DMS79 treated with DMSO at 0.1 percent for 48 hours (cell line): Measurements from ENCODE around the gene ABCB9.
"Not testable (repeated sequence)": the region's sequence is repeated elsewhere in the genome, so short reads cannot be mapped to it uniquely, and the experiment has no call there.

Experiments used
- DNase-seq: peaks from one replicate; lab custom pipeline; 2025; lab: John Stamatoyannopoulos, UW

Gene ABCB9

DNA sequence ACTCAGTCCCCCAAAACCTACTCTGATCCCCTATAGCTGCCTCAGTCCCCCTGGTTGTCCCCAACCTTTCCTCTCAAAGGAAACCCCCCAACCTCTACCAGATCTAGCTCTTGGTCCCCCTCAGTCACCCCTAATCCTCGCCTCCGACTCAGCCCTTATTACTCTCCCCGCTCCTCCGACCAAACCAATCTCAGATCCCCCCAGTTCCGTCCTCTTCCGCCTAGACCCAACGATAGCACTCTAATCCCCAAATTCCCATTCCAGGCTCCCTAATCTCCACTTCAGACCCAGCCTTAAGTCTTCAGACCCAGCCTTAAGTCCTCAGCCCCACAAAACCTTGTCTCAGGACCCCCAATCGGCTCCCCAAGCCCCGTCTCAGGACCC lies 71.0 kb downstream of the ABCB9 start:
- DNase-seq: no peak

- no peak for DNase-seq
These were observed 71.8 kb downstream of the ABCB9 start for GRCh38 chr12:122894193-122895121.

- DNase-seq: peak; percentile 40
These were observed 72.8 kb downstream of the ABCB9 start for GRCh38 chr12:122893208-122894153.

GRCh38 chr12:122892724-122893123 lies 73.5 kb downstream of the ABCB9 start:
- DNase-seq: not testable (repeated sequence)

DNA sequence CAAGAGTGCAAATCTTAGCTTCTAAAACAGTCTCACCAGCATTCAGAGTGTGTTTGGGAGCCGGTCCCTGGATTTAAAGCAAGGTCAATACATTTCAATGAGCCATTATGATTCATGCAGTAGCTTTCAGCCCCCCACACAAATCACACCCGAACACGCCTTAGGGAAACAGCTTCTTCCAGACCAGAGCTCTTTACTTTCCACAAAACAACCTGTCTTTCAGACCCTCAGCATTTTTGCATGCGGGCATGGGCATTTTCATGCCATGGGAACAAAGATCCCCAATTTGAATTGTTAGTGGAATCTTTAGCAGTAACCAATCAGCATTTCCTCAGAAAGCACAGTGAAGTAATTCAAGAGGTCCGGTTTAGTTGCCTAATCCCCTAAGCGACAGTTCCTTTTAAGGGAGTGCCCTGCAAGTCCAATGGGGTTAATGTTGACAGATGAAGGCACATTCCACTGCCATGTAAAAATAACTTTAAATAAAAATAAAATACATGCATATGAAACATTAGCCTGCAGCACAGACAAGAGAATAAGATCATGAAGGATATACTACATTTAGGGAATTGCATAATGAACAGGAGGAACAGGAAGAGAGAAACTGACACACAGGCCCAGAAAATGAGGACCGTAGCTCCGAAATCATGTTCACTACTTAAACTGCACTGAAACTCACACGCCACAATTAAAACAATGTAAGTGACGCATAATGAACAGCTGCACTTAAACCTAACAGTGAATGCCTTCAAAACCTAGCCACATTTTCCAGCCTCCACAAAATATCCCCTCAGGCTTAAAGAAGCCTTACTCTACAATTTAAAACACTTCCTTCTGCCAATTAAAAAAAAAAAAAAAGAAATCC lies 74.4 kb downstream of the ABCB9 start:
- DNase-seq: no peak

- no peak for DNase-seq
These were observed 76.3 kb downstream of the ABCB9 start for GRCh38 chr12:122889761-122890520.

DNA sequence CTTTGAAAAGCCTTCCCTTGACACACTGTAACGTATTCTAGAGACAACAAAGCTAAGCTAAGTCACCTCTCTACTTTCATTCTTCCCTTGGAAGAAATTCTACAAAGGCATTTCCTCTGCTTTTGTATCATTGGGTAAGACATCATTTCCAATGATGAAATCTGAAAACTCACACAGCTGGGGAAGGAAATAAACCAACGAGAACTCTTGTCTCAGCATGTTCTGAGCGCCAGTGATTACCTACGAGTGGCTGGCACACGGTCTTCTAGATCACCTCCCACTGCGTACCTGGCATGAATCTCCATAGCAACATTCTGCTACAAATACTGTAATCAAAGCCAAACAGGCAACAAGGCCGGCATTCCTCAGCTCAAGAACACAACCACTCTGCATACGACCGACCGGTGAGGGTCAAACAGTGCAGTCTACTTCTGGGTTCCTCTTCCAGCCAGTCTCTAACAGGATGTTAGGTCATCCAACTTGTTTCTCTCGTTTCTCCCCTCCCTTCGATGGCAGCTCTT lies 78.0 kb downstream of the ABCB9 start:
- peak; percentile 97 for DNase-seq

GRCh38 chr12:122887819-122888212 lies 78.4 kb downstream of the ABCB9 start:
- DNase-seq: no peak

- no peak for DNase-seq
These were observed 79.1 kb downstream of the ABCB9 start for GRCh38 chr12:122886851-122887818.

DNA sequence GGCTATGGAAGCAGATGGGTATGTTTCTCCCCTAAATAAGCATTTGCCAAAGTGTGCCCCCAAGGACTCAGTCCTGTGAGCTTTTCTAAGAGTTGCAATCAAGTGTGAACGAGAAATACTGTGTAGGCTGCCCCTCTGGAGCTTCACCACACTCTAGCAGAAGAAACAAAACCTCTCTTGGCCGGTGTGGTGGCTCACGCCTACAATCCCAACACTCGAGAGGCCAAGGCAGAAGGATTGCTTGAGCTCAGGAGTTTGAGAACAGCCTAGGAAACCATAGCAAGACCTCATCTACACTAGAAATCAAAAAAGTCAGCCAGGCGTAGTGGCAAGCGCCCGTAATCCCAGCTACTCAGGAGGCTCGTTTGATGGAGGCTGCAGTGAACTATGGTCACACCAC lies 80.1 kb downstream of the ABCB9 start:
- DNase-seq: no peak

GRCh38 chr12:122884860-122885259 lies 81.4 kb downstream of the ABCB9 start:
- DNase-seq: no peak

GRCh38 chr12:122884091-122884826 lies 82.0 kb downstream of the ABCB9 start:
- no peak for DNase-seq

DNA sequence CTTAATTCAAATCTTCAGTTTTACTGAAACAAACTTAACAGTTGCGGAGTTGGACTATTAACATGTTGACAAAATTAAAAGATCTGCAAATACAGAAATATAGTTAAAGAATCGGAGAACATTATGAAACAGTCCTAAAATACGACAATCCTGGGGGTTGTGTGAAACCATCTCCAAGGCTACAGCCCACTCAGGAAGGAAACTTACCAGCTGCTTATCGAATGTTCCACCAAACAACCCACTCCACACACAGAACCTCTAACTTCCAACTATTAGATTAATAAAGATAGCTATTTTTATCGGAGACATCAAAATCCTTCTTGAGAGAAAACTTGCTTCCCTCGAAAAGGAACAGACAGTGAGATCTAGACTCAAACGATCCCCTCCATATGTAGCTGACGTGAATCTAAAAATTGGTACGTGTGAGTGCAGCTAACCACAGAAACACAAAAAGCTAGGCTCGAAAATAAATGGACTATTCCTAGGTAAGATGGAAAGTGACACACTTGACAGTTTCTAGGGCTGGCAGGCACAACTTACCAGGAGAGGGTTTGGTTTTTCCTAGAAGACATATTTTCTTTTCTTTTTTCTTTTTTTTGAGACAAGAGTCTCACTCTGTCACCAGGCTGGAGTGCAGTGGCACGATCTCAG lies 83.2 kb downstream of the ABCB9 start:
- no peak for DNase-seq

GRCh38 chr12:122880668-122881067 lies 85.6 kb downstream of the ABCB9 start:
- no peak for DNase-seq

- no peak for DNase-seq
These were observed 86.1 kb downstream of the ABCB9 start for GRCh38 chr12:122880155-122880667.
